ENCODE measurements around the gene YIPF3. TPM values are rescaled to one million over a fixed set of nuclear protein-coding genes. Genes with fewer than 3 reads are reported as not detected.
"Not testable (repeated sequence)": the region's sequence is repeated elsewhere in the genome, so short reads cannot be mapped to it uniquely, and the experiment has no call there.

YIPF3 gene
- 71.4 TPM for total RNA-seq

- peak; percentile 93 for DNase-seq
These were observed at the start of gene YIPF3, which contains the start of gene POLR1C for GRCh38 chr6:43516697-43517504. YIPF3 (minus strand) TSS chr6:43516926; CDS start chr6:43516807, 119 bp downstream. POLR1C (plus strand) TSS chr6:43517089; CDS start chr6:43517110, 21 bp downstream.

DNA sequence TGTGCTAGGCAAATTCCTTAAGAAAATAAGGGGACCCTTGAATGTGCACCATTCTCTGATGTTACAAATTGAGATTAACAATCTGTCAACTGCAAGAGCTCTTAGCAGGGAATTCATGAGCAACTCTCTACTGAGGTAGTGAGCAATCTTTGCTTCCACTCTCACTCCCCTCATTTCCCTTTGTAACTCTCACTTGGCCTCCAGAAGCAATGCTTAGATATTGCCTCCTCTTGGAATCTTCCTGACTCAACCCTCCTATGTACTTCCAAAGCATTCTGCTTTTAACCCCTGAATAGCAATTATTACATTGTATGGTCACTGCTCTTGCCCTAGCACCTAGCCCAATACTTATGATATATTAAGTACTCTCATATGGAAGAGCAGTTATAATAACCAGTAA lies 42.6 kb upstream of the YIPF3 start:
- no peak for DNase-seq

DNA sequence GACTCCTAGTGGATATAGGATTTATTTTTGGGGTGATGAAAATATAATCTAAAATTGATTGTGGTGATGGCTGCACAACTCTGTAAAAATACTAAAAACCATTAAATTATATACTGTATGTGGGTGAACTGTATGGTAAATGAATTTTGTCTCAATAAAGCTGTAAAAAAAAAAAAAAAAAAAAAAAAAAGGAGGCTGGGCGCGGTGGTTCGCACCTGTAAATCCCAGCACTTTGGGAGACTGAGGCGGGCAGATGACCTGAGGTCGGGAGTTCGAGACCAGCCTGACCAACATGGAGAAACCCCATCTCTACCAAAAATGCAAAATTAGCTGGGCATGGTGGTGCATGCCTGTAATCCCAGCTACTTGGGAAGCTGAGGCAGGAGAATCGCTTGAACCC lies 40.9 kb upstream of the YIPF3 start:
- not testable (repeated sequence) for DNase-seq

- no peak for DNase-seq
These were observed 30.5 kb upstream of the YIPF3 start for GRCh38 chr6:43547222-43547621.

- no peak for DNase-seq
These were observed 27.7 kb upstream of the YIPF3 start for GRCh38 chr6:43544461-43544860.

DNA sequence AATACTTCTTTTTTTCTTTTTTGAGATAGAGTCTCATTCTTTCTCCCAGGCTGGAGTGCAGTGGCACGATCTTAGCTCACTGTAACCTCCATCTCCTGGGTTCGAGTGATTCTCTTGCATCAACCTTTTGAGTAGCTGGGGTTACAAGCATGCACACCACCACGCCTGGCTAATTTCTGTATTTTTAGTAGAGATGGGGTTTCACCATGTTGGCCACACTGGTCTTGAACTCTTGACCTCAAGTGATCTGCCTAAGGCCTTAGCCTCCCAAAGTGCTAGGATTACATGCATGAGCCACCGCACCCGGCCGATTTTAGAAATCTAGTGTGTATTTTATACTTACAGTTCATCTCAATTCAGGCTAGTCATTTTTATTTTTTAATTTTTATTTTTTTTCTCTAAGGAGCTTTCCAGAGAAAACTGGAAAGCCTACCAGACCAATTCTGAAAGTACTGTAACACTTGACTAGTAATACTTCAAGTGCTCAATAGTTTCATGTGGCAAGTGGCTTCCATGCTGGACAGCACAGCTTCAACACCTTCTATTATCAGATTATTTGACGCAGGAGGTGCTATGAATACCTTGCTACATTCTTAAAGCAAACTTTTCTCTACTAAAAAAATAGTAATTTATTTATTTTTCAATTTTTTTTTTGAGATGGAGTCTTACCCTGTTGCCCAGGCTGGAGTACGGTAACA lies 25.2 kb upstream of the YIPF3 start:
- DNase-seq: no peak

- no peak for DNase-seq
These were observed 23.8 kb upstream of the YIPF3 start for GRCh38 chr6:43540507-43540906.

DNA sequence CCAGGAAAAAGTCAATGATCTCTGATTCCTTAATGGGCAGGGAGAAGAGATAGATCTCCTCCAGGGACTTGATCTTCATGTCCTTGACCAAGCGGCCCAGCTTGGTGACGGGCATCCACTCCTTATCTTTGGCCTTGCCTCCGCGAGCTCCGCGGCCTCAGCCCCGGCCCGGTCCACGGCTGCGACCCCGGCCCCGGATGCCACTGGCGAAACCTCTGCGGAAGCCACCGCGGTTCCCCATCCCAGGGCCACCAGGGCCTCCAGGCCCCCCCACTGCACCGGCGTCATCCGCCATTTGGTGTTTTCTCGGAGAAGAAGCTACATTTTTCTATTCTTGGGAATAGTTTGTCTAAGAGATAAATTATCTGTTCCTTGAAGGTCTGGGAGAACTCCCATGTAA lies 22.7 kb upstream of the YIPF3 start:
- DNase-seq: not testable (repeated sequence)

DNA sequence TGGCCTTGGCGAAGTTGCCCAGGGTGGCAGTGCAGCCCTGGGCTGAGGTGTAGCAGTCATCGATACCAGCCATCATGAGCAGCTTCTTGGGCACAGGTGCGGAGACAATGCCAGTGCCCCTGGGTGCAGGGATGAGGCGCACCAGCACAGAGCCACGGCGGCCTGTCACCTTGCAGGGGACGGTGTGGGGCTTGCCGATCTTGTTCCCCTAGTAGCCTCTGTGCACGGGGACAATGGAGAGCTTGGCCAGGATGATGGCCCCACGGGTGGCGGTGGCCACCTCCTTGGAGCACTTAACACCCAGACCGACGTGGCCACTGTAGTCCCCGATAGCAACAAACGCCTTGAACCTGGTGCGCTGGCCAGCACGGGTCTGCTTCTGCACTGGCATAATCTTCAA lies 22.3 kb upstream of the YIPF3 start:
- not testable (repeated sequence) for DNase-seq

DNA sequence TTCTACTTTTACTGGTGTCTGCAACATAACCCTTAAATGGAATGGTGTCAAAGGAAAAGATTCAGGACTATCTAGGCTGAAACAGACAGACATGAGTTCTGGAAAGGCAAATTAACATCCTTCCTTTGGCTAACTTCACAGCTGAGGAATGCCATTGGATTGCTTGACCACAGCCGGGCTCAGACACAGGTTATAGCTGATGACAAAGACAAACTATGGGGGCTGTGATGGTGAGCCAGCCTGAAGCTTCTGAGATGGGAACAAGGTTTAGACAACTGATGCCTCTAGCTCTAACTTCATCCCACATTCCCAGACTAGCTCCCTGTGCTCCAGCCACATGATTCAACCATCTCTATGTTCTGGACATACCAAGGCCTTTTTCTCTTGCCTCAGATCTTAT lies 15.5 kb upstream of the YIPF3 start:
- DNase-seq: no peak

DNA sequence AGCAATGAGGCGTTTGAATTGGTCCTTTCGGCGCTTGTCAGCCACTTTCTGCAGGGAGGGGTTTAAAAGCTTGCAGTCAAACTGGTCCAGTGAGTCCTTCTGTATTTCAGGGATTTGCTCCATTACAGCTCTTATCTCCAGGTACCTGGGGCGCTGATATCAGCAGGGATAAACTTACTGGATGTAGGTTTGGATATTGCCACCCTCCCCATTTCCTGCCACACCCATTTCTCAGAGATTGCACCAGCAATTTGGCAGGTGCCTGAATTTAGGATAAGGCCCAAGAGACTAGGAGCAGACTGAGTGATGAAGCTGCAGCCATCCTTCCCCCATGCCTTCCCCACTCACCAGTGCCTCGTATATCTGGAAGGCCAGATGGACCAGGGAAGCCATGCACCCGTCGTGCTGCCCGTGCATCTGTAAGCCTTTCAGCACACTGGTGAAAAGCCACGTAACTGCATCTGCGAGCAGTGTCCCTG lies 7.8 kb upstream of the YIPF3 start:
- no peak for DNase-seq

DNA sequence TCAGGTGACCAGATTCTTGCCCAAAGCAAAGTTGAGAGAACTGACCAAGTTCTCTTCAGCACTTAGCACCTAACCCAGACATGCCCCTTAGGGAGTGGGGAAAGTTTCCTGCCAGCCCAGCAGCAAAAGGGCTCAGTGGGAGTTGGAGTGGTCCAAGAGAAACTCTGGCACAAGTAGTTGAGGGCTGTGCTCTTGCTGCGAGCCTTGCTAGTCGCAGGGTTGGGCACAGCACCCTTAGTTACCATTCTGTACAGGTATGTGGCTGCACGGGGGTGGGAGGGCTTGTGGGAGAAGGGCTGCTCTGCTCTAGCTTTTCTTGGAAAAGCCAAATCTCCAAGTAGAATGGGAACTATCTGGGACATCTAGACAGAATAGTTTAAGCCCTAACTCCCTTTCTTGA lies 6.6 kb upstream of the YIPF3 start:
- no peak for DNase-seq

DNA sequence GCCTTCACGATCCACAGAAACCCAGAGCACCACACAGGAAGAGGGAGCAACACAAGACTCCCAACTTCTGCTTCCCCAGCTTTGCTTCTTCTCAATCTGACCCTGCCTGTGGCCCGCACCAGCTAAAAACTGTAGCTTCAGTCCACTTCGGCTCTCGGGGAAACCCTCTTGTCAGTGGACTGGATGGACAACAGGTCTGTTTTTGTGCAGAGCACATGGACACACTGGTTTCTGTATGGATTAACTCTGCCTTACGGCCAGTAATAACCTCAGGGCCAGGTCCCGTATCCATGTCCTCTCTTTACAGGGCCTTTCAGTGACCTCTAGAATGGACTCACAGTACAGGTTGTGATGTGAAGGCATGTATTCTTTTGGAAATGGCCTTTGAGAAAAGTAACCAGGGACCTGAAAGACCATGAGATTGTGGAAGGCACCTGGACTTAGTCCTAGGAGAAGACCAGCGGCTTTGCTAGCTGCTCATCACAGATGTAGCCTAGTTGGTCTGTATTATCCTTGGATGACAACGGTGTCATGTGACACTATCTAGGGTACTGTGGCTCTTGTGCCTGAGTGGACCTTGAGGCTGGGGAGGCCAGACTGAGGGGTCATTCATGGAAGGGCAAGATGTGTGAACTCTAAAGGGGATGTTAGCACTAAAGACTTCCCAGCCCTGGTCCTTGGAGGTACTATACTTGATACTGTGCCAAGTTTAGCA lies 6.0 kb upstream of the YIPF3 start:
- no peak for DNase-seq

- DNase-seq: no peak
These were observed 5.1 kb upstream of the YIPF3 start for GRCh38 chr6:43521836-43522235.

DNA sequence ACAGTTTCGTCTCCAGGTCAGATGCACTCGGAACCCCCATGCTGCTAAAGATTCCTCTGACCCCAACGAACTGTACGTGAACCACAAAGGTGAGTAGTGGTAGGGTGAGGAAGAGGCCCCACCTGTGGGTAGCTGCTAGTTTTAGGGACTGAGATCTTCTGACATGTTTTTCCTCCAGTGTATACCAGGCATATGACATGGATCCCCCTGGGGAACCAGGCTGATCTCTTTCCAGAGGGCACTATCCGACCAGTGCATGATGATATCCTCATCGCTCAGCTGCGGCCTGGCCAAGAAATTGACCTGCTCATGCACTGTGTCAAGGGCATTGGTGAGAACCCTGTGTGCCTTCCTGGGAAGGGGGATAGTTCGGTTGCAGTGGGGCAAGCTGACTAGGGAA lies 3.4 kb upstream of the YIPF3 start:
- DNase-seq: no peak

GRCh38 chr6:43517505-43518357 lies 1.0 kb upstream of the YIPF3 start:
- DNase-seq: no peak

DNA sequence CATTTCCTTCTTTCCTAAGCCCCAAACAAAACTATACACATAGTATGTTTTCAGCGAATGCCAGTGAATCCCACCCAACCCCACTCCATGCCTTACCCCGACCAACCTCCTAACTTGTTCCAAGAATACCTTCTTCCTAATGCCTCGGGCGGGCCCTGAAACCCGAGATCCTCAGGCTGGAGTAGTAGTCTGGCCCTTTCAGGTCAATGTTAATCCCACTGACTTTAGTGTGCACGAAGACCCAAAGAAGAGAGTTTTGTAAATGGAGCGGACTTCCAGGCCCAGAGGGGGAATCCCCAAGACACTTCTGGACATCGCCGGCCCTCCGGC lies 394 bp downstream of the YIPF3 start:
- no peak for DNase-seq

DNA sequence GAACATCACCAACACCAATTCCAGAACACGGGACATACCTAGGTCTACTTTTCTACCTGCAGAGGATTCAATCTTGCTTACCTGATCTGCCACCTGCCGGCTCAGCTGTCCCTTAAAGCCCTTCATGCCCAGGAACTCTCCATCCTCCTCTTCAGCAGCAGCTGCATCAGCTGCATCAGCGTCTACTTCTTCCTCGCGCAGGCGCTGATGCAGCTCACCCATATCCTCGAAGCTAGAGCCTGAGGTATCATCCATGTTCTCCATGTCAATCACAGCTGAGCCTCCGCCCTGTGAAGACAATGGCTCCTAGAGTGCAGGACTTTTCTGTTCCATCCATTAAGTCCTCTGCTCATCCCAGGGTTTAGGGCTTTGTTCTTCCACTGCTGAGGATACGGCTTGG lies 918 bp downstream of the YIPF3 start:
- DNase-seq: no peak

- no peak for DNase-seq
These were observed 4.8 kb downstream of the YIPF3 start for GRCh38 chr6:43511824-43512415.

DNA sequence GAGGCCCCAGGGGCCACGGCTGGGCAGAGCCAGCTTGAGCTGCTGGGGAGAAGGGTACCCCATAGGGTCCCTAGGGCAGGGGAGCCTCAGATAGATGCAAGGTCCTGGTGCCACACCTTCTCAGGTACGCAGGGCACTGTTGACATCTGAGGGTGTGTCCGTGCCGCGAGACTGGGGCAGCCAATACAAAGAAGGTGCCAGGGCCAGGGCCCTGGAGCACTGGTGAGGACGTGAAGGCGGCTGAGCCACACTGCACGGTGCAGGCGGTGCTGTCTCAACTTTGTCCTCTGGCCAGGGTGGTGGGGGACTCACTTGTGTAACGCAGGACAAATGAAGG lies 5.9 kb downstream of the YIPF3 start:
- no peak for DNase-seq

DNA sequence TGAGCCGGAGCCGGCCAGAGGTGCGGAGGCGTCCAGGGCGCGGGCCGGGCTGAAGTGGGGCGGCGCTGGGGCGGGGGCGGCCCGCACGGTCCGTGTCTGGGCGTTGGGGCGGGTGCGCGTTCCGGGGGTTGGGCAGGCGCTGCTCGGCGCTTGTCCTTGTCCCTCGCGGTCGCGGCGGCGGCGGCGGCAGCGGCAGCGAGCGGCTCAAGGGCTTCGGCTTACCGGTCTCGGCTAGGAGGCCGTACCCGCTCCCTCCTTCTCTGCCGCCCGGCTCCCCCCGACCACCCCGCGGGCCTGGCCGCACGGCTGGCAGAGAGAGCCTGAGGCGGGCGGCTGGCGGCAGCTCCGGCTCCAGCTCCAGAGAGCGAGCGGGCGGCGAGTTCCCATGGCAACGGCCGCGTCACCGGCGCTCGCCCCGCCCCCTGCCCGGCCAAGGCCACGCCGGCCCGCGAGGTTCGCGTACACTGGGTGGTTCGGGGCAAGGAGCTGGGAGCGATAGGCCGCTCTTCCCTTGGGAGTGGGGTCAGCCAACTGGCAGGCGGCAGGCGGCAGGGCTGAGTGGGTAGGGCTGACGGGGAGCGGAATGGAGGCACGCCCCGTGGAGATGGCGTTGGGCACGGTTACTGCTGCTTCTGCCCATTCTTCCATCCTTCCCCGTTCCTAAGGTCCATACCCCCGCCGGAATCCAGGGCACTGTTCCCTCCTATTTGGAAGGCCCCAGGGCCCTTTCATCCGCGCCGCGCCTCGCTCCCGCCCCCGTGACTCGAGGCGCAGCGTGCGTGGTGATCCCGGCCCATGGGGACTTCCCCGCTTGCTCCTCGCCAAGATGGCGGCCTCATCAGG lies 6.5 kb downstream of the YIPF3 start, which contains the start of gene LRRC73:
Gene LRRC73, minus strand, starts transcription at position 363 of the 843 bp plus-strand sequence. CDS start 561 bp downstream, outside the sequence.
- DNase-seq: peak; percentile 71

Measured in occipital lobe (tissue), 2 donors.